ENCODE data around the gene ACOT12. TPM values are rescaled to one million over a fixed set of nuclear protein-coding genes. Genes with fewer than 3 reads are reported as not detected.
"Not testable (repeated sequence)": the region's sequence is repeated elsewhere in the genome, so short reads cannot be mapped to it uniquely, and the experiment has no call there.

The ACOT12 gene
- polyA plus RNA-seq, 1 donor, result 1.2 TPM

DNA sequence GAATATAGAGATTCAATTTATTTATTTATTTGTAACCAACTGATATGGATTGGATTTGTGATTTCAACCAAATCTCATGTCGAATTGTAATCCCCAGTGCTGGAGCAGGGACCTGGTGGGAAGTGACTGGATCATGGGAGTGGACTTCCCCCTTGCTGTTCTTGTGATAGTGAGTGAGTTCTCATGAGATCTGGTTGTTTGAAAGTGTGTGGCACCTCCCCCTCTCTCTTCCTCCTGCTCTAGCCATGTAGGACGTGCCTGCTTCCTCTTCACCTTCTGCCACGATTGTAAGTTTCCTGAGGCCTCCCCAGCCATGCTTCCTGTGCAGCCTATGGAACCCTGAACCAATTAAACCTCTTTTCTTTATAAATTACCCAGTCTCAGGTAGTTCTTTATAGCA, 55.7 kb downstream of the ACOT12 start:
- DNase-seq, result not testable (repeated sequence)

GRCh38 chr5:81337803-81338202, 56.1 kb downstream of the ACOT12 start:
- no peak for DNase-seq

DNA sequence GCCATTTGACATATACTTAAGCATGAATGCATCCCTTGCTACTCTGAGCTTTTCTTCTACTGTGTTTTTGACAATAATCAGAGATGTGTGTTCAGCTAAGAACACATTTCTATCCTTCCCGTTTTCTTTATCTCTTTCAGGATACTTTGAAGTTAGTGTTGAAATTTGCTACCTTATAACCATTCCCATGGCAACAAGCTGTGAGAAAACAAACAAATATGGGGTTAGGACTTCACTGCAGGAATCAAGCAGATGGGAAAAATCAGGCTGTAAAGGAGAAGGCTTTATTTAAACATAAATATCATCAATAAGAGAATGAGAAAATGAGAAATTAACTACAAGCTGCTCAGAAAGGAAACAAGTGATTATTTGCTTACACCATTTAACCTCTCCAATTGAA, 57.4 kb downstream of the ACOT12 start:
- DNase-seq, result peak; percentile 34

DNA sequence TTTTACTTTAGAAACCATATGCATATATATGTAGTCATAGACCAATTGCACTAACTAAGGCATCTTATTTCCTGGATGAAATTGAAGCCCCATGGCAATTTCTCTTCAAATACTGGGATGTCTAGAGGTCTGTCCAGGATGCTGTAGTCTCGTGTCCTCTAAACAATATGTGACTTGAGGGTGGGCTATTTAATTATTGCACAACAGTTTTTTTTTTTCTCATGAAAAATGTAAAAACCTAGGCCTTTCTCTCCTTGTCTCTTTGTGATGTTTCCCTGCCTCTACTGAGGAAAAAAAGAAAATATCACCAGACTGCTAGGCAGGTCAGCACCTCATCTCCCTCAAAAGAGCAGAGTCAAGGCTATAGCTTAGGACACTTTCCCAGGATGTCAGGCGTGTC, 58.0 kb downstream of the ACOT12 start:
- no peak for DNase-seq

- no peak for DNase-seq
These were observed 59.5 kb downstream of the ACOT12 start for GRCh38 chr5:81334304-81335061.

DNA sequence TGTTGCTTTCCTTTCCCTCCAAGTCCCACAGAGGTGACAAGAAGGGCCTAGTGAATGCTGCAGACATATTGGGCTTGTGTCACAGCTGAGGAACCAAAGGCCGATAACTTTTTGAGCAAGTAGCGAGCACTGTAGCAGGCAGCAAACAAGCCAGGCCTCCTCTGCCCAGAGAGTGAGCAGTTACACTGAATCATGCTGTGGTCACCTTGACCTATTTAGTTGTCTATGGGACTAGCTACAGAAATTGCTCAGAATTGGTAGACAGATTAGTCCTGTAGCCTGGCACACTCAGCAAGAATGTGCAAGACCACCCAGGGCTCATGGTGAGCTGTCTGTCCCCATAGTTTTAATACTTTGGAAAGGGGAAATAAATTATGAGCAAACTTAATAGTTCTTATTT, 67.4 kb downstream of the ACOT12 start:
- no peak for DNase-seq

DNA sequence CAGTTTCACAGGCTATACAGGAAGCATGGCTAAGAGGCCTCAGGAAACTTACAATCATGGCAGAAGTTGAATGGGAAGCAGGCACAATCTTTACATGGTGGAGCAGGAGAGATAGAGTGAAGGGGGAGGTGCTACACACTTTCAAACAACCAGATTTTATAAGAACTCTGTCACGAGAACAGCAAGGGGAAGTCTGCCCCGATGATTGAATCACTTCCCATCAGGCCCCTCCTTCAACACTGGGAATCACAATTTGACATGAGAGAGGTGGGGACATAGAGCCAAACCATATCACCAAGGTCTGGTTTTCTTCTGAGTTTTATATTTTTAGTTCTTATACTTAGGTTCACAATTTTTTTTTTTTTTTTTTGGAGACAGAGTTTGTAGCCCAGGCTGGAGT, 76.4 kb downstream of the ACOT12 start:
- no peak for DNase-seq

DNA sequence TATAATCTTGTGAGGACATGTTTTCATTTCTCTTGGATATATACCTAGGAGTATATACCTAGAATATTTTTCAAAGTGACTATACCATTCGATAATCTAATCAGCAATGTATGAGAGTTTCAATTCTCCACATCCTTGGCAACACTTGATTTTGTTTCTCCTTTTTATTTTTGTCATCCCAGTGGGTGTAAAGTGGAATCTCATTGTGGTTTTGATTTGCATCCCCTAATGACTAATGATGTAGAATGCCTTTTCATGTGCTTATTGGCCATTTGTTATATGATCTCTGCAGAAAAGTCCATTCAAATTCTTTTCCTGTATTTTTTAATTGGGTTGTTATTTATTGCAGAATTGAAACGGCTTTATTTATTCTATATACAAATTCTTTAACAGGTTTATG, 77.4 kb downstream of the ACOT12 start:
- DNase-seq, result no peak

- DNase-seq, result no peak
These were observed 78.1 kb downstream of the ACOT12 start for GRCh38 chr5:81315830-81316229.

GRCh38 chr5:81315336-81315735, 78.6 kb downstream of the ACOT12 start:
- DNase-seq, result no peak

DNA sequence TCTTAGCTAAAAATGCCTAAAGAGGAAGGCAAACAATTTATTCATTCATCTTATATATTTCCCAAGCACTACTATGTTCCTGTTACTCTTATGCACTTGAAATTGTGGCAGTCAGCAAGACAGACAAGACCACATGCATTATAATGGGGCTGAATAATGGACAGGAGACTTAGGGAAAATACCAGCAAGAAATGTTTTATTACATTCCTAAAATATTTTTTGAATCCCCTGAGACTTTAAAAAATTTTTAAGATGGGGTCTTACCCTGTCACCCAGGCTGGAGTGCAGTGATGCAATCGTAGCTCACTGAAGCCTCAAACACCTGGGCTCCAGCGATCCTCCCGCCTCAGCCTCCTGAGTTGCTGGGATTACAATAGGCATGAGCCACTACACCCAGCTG, 79.4 kb downstream of the ACOT12 start:
- DNase-seq, result no peak

DNA sequence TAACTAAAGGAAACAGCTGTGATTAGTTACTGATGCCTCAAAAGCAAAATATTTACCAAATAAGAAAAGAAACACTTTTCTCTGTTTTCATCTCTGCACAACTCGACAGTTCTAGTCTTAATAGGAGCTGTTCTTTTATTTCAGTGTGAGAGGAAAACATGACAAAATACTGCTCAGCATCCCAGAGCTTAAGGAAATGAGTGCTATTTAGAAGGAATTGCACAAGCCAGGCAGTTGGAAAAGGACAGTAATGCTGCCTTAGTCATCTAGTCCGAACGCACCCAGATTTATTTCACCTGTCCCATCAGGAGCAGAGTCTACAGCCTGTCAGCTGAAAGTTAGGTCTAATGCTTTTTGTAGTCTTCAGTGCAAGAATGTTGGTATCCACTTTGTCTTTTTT, 80.2 kb downstream of the ACOT12 start:
- DNase-seq, result no peak

DNA sequence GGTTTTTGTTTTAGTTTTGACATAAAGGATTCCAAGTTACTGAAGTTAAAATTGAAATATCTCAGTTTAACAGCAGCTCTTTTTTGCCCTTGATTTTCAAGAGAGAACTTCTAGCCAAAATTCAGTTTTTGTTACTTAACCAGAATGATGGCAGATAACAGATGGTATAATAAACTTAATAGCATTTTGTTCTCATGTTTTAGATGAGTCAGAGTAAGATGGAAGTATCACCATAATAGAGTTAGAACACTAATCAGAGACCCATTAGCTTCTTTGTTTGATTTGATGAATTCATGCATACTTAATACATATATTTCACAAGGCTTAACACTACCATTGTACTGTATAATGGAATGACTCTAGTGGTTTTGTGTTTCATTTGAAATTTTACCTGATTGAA, 80.7 kb downstream of the ACOT12 start:
- no peak for DNase-seq

DNA sequence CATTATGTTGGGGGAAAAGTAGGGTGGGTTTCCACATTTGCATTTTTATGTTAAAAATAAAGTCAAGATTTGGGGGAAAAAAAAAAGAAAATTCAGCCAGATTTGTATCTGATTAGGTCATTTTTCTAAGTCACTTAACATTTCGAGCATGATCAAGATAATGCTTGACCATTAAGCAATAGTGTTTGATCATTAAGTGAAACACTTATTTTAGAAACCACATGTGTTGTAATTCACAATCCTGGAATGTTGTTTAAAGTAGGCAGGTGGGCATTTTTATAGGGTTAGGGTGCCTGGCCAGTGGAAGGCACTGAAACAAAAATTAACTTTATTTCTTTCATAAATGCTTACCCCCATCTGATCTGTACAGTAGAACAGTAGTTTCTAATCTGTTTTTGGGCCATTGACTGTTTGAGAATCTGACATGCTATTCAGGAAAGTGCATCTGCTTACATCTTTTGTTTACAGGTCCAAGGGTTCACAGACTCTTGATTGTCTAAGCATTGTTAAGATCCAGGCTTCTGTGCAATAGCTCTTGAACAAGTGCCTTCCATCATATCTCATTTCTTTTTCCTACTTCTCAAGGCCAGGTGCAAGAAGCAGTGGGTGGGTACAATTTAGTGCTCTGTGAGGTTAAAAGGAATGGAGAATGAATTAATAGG, 83.4 kb downstream of the ACOT12 start:
- DNase-seq, result no peak

GRCh38 chr5:81308836-81309235, 85.1 kb downstream of the ACOT12 start:
- no peak for DNase-seq

DNA sequence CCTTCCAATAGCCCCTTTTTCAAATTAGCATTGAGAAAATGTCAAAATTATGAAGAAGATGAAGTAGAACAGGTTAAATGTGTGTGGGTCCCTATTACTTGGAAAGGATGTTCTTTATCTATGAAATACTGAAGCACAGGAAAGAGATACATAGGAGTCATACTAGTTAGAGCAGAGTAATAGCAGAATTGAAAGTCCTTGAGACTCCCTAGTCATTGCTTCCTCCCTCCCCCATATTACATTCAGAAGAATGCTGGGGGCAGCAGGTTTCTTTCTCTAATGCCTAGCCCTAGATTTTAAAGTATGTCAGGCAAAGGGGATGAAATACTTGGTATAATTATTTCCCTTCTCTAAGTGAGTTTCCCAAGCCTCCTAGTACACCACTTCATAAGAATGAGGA, 88.1 kb downstream of the ACOT12 start:
- DNase-seq, result no peak

- DNase-seq, result no peak
These were observed 90.4 kb downstream of the ACOT12 start for GRCh38 chr5:81303563-81303962.

GRCh38 chr5:81302596-81302995, 91.3 kb downstream of the ACOT12 start:
- no peak for DNase-seq

GRCh38 chr5:81301271-81302015, 92.5 kb downstream of the ACOT12 start, which contains the start of gene ZCCHC9:
Gene ZCCHC9 (plus strand): TSS chr5:81301587. CDS start chr5:81304758, 3,171 bp downstream.
- peak; percentile 95 for DNase-seq

- no peak for DNase-seq
These were observed 93.0 kb downstream of the ACOT12 start for GRCh38 chr5:81300921-81301270.

- no peak for DNase-seq
These were observed 96.4 kb downstream of the ACOT12 start for GRCh38 chr5:81297531-81297930.

GRCh38 chr5:81294021-81294420, 99.9 kb downstream of the ACOT12 start:
- not testable (repeated sequence) for DNase-seq

- DNase-seq, result no peak
These were observed 101.8 kb downstream of the ACOT12 start for GRCh38 chr5:81292130-81292529.

Measured in left kidney (tissue), 2 donors.